NCI-H2227 treated with DMSO at 0.1 percent for 48 hours (cell line): ENCODE data around the gene GBP7.
"Not testable (repeated sequence)": the region's sequence is repeated elsewhere in the genome, so short reads cannot be mapped to it uniquely, and the experiment has no call there.

Experiments used
- DNase-seq: peaks from one replicate; lab custom pipeline; 2025; lab: John Stamatoyannopoulos, UW

Gene GBP7, protein sequence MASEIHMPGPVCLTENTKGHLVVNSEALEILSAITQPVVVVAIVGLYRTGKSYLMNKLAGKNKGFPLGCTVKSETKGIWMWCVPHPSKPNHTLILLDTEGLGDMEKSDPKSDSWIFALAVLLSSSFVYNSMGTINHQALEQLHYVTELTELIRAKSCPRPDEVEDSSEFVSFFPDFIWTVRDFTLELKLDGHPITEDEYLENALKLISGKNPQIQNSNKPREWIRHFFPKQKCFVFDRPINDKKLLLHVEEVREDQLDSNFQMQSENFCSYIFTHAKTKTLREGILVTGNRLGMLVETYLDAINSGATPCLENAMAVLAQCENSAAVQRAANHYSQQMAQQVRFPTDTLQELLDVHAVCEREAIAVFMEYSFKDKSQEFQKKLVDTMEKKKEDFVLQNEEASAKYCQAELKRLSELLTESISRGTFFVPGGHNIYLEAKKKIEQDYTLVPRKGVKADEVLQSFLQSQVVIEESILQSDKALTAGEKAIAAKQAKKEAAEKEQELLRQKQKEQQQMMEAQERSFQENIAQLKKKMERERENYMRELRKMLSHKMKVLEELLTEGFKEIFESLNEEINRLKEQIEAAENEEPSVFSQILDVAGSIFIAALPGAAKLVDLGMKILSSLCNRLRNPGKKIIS

GRCh38 chr1:89175601-89176256, at the start of gene GBP7:
Gene GBP7 (minus strand): TSS chr1:89176003. CDS start chr1:89171935, 4,068 bp downstream.
- no peak for DNase-seq

GRCh38 chr1:89221341-89221740, 45.5 kb upstream of the GBP7 start:
- DNase-seq: no peak

GRCh38 chr1:89219851-89220250, 44.0 kb upstream of the GBP7 start:
- not testable (repeated sequence) for DNase-seq

DNA sequence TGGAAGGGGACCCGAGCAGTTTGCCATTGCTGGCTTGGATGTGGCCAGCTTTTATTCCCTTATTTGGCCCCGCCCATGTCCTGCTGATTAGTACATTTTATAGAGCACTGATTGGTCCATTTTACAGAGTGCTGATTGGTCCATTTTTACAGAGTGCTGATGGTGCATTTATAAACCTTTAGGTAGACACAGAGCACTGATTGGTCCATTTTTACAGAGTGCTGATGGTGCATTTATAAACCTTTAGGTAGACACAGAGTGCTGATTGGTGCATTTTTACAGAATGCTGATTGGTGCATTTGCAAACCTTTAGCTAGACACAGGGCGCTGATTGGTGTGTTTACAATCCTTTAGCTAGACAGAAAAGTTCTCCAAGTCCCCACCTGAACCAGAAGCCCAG, 43.1 kb upstream of the GBP7 start:
- not testable (repeated sequence) for DNase-seq

- DNase-seq: no peak
Observed at GRCh38 chr1:89213347-89213746, 37.5 kb upstream of the GBP7 start.

GRCh38 chr1:89211035-89211634, 35.3 kb upstream of the GBP7 start:
- no peak for DNase-seq

DNA sequence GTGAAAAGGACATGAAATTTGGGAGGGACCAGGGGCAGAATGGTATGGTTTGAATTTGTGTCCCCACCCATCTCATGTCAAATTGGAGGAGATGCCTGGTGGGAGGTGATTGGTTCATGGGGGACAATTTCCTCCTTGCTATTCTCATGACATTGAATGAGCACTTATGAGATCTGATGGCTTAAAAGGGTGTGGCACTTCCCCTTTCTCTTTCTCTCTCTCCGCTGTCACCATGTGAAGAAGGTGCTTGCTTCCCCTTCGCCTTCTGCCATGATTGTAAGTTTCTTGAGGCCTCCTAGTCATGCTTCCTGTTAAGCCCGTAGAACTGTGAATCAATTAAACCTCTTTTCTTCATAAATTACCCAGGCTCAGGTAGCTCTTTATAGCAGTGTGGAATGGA, 30.6 kb upstream of the GBP7 start:
- no peak for DNase-seq

DNA sequence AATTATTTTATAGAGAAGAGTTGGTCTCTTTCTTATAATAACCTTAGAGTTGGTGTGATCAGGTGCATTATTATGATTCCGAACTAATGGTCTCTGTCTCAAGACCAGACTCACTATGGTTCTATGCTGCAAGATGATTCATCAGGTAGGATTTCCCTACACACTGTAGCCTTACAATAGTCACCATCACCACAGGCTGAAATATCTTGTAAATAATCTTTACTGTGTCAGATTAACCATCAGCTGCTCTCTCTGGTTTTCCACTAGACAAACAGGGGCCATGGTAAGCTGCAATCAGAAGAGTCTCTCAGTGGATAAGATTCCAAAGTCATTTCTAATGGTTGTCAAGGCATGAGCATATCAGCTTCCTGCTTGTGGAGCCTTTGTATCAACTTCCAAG, 27.4 kb upstream of the GBP7 start:
- DNase-seq: no peak

DNA sequence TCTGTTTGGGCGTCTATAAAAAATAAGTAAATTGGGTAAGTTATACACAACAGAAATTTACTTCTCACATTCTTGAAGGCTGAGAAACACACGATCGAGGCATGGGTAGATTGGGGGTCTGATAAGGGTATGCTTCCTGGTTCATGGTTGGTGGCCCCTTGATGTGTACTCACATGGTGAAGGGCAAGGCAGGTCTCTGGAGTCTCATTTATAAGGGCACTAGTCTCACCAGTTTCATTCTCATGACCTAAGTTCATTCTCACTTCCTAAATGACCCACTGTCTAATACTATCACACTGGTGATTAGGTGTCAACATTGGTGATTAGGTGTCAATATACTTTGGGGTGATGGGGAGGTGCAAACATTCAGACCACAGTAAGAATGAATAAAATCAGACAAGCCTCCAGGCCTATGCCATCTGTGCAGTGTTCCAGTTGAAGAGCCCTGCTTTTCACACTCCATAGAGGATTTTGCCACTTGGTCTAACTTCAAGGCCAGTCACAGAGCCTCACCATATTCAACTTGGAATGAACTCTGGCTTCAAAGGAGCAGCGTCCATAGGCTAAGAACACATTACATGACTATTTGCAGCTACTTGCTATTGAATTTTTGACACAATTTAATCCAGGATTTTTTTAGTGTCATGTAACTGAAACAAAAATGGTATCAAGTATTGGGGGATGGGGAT, 25.4 kb upstream of the GBP7 start:
- DNase-seq: no peak

DNA sequence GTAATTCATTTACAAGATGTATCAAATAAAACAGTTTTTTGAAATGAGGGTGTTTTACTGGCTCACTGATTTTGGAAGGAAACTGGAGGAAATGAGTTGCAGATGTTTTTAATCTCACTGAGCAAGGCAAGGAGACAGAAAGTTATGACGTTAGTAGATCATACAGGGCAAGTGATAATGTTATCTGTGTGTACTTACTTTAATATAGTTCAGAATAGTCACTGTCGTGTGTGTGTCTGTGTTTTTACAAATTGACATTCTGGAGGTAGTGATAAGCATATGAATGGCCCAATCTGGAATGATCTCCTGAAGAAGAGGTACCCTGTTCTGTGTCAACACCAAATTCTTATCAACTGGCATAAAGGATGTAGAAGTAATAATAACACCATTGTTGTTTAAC, 24.9 kb upstream of the GBP7 start:
- no peak for DNase-seq

DNA sequence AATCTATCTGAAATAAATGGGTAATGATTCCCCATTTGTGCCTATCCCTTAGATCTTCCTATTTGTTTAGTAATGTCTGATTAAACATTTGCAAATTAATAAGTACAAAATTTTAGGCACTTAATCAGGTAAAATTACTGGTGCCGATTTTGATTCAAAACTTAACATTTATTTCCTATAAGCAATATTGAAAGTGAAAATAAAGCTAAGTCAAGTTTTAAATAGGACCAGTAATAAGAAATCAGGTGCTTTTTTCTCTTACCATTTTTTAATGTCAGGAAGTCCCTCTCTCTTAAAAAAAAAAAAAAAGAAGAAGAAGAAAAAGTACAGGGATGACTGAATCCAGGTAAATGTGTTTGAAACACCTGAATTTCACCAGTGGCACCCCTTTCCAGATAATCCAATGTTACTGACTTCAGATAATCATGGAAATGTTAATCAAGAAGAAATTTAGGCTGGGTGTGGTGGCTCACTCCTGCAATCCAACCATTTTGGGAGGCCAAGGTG, 23.8 kb upstream of the GBP7 start:
- DNase-seq: no peak

GRCh38 chr1:89198491-89199072, 22.8 kb upstream of the GBP7 start, which contains the start of gene GBP4:
Gene GBP4 (minus strand): TSS chr1:89198942. CDS start chr1:89198834, 108 bp downstream.
- no peak for DNase-seq

GRCh38 chr1:89198081-89198480, 22.3 kb upstream of the GBP7 start:
- no peak for DNase-seq

GRCh38 chr1:89195476-89195875, 19.7 kb upstream of the GBP7 start:
- no peak for DNase-seq

GRCh38 chr1:89191314-89191713, 15.5 kb upstream of the GBP7 start:
- no peak for DNase-seq

DNA sequence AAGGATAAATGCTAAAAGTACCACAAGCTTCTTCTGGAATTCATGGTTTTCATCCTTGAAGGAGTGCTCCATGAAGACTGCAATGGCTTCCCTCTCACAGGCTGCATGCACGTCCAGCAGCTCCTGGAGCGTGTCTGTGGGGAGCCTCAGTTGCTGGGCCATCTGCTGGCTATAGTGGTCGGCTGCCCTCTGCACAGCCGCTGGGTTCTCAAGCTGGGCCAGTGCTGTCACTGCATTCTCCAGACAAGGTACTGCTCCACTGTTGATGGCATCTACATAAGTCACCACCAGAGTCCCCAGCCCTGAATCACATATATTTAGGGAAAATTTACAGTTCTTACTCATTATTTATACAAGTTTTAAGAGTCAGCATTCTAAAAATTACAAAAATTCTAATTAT, 14.2 kb upstream of the GBP7 start:
- no peak for DNase-seq

- no peak for DNase-seq
Observed at GRCh38 chr1:89179343-89179742, 3.5 kb upstream of the GBP7 start.

- DNase-seq: no peak
Observed at GRCh38 chr1:89176971-89177370, 1.2 kb upstream of the GBP7 start.

DNA sequence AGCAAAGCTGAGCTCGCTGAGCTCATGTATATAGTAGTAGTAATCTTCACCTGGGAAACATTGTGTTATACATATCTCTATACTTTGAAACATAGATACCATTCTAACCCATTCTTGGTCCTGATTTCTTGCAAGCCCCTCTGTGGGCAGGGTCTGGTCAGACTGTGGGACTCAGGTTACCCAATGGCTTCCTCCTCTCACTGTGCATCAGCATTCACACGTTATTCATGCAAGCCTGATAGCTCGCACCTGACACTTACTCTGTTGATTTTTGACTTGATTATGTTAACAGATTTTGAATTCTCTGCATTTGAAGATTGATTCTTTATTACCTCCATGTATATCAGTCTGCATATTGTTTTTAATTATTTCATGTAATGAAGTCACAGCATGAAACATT, 1.3 kb downstream of the GBP7 start:
- DNase-seq: no peak

DNA sequence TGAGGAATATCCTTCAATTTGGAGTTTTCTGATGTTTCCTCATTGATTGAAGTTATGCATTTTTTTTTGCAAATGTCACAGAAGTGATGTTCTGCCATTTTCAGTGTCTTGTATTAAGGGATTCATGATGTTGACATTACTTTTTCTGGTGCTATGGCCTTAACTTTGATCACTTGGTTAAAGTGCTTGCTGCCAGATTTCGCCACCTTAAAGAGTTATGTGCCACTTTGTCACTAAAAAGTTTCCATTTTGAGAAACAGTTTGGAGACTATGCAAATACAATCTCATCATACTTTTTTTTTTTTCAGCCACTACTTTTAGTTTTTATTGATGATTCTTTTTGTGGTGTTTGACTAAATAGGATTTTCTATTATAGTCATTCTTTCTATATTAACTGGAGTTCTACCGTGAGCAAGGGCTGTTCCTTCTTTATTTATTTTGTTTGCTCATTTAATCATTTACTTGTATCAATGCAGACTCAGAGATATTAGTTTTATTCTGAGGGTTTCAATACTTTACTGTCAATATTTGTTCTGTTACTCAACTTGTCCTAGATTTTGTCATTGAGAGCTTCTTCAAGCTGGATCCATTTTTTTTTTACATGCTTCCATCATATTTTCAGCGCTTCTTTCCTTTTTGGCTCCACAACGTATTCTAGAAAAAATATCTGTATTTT, 3.2 kb downstream of the GBP7 start:
- no peak for DNase-seq

DNA sequence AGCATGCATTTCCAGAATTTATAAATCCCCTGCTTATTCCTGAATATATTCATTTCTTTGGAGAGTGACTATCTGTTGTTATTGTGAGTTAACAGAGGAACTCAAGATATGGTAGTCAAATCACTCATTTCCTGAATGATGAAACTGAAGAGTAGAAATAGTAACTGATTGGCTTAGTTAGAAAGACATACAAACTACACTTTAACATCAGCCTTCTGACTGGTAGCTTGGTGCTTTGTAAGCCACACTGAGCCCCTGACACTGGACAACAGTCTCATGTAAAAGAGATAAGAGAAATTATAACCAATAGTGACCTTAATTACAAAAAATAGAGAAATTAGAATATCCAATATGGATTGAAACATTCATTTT, 4.8 kb downstream of the GBP7 start:
- DNase-seq: no peak
